KOPT-K1 (cell line): Measurements from ENCODE around the gene ASPM.

ENCODE experiments used
- H3K27ac ChIP-seq: fragments of 200-600 bp; sonication (generic); 2 replicates; pipeline ENCODE4 v1.5.1; 2016; ENCODE audit warnings: antibody characterized with exemption, mild to moderate bottlenecking, low read depth, low read length; ENCODE audit not compliant: poor library complexity, severe bottlenecking
- H3K36me3 ChIP-seq: fragments of 200-600 bp; sonication (generic); 2 replicates; pipeline ENCODE4 v1.5.1; 2017; ENCODE audit warnings: antibody characterized with exemption, mild to moderate bottlenecking, low read length, moderate library complexity; ENCODE audit not compliant: insufficient read depth
- H3K9me3 ChIP-seq: fragments of 200-600 bp; sonication (generic); 2 replicates; pipeline ENCODE4 v1.5.1; 2017; ENCODE audit warnings: antibody characterized with exemption, low read length, mild to moderate bottlenecking; ENCODE audit not compliant: insufficient read depth, poor library complexity, severe bottlenecking

The ASPM gene

DNA sequence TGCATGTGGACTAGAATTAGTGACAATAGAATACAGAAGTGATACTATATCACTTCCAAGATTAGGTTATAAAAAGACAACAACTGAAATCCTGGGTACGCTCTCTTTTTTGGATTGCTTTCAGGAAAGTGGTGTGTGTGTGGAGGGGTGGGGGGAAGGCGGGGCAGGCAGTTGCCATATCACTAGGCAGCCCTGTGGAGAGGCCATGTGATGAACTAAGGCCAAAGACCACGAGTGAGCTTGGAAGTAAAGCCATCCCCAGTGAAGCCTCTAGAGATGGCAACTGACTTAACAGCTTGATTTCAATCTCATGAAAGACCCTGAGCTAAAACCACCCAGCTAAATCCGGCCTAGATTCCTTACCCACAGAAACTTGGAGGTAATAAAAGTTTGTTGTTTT, 6.2 kb upstream of the ASPM start:
- Histone ChIP-seq H3K9me3 (no peaks in the 10 kb centered on the region), H3K27ac (no peak overlapping the region), H3K36me3 (peaks cover 4% of the 10 kb centered on the region; the same call in 1 of the 2 replicates)

DNA sequence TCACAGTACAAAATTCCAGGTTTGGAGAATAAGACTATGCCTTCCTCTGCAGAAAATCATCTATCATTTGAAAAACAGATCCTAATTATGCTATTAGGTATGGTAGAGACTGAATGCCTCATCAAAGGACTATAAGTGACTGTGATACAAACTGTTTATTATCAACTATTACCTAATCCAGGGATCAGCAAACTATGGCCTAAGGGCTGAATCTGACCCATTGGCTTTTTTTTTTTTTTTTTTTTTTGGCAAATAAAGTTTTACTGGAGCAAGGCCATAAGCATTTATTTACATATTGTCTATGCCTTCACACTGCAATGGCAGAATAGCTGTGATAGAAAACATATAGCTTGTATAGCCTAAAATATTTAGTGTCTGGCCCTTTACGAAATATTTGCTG, 4.7 kb upstream of the ASPM start:
- no peaks in the 10 kb centered on the region for H3K9me3 ChIP-seq
- H3K27ac ChIP-seq, result no peak overlapping the region
- H3K36me3 ChIP-seq, result no peaks in the 10 kb centered on the region

DNA sequence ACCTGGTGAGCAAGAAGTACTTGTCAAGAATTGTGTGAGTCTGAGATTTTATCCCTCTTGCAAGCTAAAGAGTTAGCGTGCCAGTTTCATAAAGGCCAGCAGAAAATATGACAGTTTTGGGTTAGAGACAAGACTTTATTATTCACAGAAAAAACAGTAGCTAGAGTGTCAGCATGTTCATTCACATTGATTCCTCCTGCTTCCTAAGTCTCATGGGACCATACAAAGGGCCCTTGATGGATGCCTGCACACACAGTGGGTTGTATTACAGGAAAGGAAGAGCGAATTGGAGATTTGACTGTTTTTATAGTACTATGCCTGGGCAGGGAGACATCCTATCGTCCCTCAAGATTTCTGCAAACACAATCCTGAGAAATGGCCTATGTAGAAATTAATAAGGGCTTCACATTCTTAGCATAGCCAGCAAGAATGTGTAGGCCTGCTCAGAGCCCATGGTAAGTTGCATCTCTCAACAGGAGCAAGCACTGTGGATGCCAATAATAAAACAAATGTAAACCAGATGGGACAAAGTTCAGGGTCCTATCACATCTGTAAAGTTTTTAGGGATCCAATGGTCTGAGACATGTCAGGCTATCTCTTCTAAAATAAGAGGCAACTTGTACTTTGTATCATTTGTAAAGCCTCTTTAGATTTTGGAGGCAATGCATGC, 4.0 kb upstream of the ASPM start:
- no peak overlapping the region for H3K27ac ChIP-seq
- H3K36me3 ChIP-seq, result no peaks in the 10 kb centered on the region
- no peaks in the 10 kb centered on the region for H3K9me3 ChIP-seq

DNA sequence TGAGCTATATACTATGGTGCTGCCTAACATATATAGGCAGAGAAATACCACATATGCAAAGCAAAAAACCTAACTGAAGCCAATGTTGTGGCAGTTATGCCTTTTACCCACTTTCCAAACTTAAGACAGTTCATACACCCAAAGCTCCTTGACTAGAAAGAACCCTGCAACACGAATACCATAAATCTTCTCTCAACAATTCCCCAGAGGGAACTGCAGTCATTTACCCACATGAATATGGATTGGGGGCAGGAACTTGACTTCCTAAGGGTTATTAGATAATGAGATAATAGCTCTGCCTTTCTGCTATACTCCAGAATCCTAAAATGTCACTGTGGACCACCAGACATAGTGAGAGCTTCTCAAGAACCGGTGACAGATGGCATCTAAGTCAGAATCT, 2.9 kb upstream of the ASPM start:
- Histone ChIP-seq H3K9me3 (no peaks in the 10 kb centered on the region), H3K36me3 (peaks cover 3% of the 10 kb centered on the region; the same call in 1 of the 2 replicates), H3K27ac (no peak overlapping the region)

DNA sequence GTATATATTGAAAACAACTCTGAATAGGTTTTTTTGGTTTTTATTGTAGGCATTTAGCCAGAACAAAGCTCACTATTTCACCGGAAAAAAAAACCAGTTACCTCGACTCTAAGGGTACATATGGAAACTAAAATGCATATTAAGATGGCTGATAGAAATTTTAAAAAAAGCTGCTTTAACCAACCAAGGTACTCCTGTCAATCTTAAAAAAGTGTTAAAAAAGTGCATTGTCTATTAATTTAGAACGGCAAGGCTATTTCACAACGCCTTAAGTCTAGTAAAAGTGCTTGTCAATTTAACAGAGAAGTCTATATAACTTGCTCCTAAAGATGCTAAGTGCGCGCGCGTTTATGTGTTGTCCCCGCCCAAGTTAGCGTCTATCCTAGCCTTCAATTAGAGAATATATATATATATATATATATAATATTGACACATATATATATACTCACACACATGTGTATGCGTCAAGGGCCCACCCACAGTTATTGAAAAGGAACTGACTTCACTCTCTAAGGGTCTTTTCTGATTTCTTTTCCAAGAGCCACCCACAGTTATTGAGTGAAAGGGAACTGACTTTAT, 934 bp downstream of the ASPM start:
- Histone ChIP-seq H3K27ac (peak overlapping the region; percentile 97), H3K36me3 (peaks cover 38% of the 10 kb centered on the region), H3K9me3 (no peaks in the 10 kb centered on the region)

DNA sequence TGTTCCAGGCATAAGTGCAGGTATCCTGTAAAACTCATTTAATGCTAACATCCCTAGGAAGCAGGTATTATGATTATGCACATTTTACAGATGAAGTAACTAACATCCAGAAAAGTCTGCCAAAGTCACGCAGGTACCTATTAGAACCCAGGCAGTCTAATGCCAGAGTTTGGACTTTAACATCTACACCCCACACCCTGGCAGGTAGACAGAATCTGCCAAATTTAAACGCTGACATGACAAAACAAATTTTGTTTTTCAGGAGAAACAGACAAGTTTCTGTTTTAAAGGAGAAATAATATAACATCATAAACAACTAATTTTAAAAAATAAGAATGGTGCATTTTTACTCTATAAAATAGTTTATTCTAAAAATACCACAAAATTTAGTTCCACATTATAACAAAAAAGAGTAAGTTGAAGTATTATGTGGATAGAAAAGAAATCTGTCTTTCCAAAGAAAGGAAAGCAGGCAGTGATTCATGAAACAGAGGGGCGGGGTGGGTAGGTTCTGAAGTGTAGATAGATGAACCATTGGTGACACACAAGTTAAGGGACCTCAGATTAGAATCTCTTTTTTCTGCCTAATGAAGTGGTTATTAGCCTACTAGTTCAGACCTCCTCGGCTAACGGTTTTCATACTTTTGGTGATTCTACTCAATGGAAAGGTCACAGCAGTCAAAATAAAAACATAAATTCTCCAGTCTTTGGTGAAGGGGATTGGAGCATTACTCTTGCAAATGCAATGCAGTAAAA, 1.7 kb downstream of the ASPM start:
- Histone ChIP-seq H3K9me3 (no peaks in the 10 kb centered on the region), H3K27ac (peak overlapping the region; percentile 97), H3K36me3 (peaks cover 46% of the 10 kb centered on the region)

DNA sequence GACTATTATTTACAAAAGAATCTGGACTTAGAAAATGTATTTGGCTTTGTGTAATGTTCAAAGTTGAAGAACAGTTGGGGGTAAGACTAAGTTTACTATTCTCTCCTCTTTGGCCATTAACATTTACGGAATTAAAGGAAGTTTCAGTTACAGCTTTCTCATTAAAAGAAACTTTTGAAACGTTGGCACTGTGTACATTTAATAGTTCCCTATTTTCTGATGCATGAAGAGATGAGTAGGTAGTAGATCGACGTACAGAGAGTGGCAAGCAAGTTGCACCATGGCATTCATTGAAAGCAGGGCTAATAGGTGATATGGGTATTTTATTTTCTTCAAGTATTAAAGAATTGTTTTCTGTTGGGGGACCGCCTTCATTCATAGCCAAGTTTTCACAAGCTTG, 3.2 kb downstream of the ASPM start:
- Histone ChIP-seq H3K36me3 (peaks cover 60% of the 10 kb centered on the region), H3K27ac (no peak overlapping the region), H3K9me3 (no peaks in the 10 kb centered on the region)

DNA sequence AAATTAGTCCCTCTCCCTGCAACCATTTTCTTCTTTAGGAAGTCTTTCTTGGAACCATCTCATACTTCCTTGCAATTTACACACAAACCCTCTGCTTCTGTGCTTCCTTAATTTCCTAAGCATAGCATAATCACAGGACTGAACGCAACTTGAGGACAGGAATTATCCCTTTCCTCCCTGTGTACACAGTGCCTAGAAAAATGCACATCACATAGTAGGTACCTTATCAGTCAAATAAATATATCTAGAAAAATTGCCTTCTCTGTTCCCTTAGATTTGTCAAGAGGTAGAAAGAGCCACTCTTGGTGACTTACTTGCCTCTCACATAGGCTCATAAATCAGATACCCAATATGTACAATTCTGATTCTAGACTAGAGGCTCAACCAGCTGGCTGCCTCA, 4.9 kb downstream of the ASPM start:
- H3K36me3 ChIP-seq, result peaks cover 75% of the 10 kb centered on the region
- H3K9me3 ChIP-seq, result no peaks in the 10 kb centered on the region
- H3K27ac ChIP-seq, result no peak overlapping the region

DNA sequence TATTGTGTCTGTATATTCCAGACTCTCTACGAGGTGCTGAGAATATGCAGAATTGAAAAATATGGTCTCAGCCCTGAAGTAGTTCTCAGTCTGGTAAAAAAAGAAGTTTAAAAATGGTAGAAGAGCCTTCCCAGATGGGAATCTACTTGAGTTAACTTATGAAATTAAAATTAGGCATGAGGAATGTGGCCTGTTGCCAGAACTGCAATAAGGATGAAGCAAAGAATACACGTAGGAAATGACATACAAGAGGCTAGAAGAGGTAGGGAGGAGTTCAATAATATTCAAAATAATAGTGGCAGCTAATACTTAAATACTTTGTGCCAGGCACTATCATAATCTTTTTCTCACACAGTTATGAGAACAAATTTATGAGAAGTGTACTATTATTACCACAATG, 6.3 kb downstream of the ASPM start:
- H3K27ac ChIP-seq, result no peak overlapping the region
- H3K36me3 ChIP-seq, result peaks cover 90% of the 10 kb centered on the region
- no peaks in the 10 kb centered on the region for H3K9me3 ChIP-seq

DNA sequence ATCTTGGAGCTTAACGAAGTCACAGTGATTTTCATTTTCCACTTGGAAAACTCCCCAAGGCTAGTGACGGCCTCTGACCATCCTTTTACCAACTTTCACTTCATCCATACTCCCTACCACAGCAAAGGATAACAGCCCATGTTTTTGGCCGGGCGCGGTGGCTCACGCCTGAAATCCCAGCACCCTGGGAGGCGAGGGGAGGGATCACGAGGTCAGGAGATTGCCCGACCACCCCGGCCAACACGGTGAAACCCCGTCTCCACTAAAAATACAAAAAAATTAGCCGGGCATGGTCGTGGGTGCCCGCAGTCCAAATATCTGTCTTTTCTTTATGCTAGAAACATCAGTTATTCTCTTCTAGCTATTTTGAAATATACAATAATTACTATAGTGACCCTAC, 7.3 kb downstream of the ASPM start:
- H3K9me3 ChIP-seq, result no peaks in the 10 kb centered on the region
- peaks cover 94% of the 10 kb centered on the region for H3K36me3 ChIP-seq
- H3K27ac ChIP-seq, result no peak overlapping the region

DNA sequence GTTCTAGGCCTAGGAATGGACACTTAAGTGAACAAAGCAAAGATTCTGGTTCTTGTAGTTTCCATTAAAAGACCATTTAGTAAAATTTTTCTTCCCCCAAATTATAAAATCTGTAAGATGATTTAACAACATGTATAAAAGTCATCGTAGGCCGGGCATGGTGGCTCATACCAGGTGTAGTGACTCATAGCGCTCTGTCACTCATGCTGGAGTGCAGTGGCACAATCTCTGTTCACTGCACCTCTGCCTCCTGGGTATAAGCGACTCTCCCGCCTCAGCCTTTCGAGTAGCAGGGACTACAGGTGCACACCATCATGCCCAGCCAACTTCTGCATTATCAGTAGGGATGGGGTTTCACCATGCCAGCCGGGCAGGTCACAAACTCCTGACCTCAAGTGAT, 9.1 kb downstream of the ASPM start:
- H3K36me3 ChIP-seq, result peaks cover 95% of the 10 kb centered on the region
- no peak overlapping the region for H3K27ac ChIP-seq

DNA sequence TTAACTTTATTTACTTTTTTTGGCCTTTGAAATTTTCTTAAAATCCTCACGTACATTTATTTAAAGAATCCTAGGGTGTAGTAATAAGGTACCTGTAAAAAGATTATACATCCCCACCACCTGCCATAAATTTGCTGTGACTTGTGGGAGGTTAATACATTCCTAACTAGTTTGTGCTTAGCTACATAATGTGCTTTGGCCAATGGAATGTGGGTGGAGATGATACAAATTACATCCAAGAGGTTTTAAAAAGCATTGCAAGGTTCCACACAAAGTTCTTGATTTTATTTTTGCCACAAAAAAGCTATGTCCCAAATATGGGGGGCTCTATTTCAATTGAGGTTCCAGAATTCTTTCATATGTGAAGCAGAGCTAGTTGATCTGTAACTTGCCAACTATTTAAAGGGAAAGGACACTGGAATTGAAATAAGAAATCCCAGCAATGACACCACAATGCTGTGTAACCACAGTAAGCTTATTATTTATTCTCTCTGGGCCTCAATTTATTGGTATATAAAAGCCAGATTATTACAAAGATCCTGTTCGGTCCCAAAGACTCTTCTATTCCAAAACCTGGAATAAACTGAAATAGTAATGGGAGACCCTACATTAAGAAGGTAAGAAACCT, 15.7 kb downstream of the ASPM start:
- Histone ChIP-seq H3K36me3 (peaks cover 97% of the 10 kb centered on the region), H3K27ac (no peak overlapping the region), H3K9me3 (no peaks in the 10 kb centered on the region)

More for the DNA sequence above, 9.1 kb downstream of the ASPM start:
- no peaks in the 10 kb centered on the region for H3K9me3 ChIP-seq

DNA sequence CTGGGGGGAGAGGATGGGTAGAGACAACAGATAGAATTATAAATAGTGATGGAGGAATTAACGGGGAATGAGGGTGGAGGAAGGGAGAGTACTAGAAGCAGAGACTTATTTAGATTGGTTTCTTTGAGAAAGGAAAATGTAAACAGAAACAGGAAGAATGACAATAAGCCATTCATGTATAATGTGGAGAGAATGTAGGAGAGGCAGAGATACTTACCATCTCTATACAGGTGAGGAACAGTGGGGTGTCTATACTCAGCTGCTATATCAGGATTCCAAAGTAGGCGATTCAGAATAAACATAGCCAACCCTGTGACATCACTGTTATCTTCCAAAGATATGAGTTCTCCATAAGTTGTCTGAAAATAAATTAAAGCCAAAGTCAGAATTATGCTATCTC, 16.8 kb downstream of the ASPM start:
- Histone ChIP-seq H3K27ac (no peak overlapping the region), H3K9me3 (no peaks in the 10 kb centered on the region), H3K36me3 (peaks cover 98% of the 10 kb centered on the region)

DNA sequence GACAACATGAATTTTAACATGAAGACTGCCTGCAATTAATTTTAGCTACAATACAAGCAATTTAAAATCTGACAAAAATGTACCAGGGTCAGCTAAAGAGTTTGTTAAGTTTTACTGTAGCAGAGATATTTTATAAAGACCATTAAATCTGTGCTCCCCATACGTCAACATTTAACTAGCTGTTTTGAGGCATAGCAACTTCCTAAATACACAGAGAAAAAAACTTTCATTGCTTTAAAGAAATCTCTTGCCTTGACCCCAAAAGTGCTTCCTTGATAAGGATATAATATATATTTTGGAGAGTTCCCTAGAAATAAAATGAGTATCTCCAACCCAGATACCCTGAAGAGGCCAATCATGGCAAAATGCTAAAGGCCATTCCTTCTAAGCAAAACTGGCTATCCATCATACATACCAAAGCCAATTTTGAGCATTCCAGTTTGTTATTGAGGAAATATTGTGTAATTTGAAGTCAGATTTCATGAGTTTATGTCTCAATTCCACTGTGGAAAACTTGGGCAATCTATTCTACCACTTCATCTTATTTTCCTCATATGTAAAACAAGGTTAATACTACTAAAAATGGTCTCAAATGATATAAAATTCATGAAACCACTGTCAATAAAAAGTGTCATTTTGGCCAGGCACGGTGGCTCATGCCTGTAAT, 19.1 kb downstream of the ASPM start:
- Histone ChIP-seq H3K9me3 (no peaks in the 10 kb centered on the region), H3K27ac (no peak overlapping the region), H3K36me3 (peaks cover 99% of the 10 kb centered on the region)

DNA sequence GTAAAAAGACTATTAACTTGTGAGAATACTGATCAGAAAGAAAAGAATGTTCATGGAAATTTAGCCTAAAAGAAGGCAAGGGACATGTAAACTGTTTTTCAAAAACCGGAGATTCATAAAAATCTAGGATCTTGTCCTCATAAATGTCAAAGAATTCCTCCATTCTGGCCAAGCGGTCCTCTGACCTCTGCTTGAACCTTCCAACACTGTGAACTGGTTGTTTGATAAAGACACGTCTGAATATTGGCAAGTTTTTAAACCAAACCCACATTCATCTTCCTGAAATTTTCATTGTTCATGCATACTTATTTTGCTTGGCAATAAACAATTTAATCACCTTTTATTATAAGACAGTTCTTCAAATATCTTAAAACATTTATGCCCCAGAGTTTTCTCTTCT, 19.8 kb downstream of the ASPM start:
- no peaks in the 10 kb centered on the region for H3K9me3 ChIP-seq
- peaks cover 99% of the 10 kb centered on the region for H3K36me3 ChIP-seq
- H3K27ac ChIP-seq, result no peak overlapping the region
